Metanephros (tissue), 2 donors: ENCODE measurements around the gene GRSF1. TPM values are rescaled to one million over a fixed set of nuclear protein-coding genes. Genes with fewer than 3 reads are reported as not detected.

Source experiments
- small RNA-seq: library from RNA; depleted of rRNA; stranded (forward); fragments of <200 nt; gene quantifications from one replicate; pipeline ENCODE3, GENCODE V24; 2014; ENCODE audit warnings: low replicate concordance
- total RNA-seq: library from RNA; depleted of rRNA; stranded (reverse); fragments of >200 nt; gene quantifications from one replicate; pipeline ENCODE4 v1.2.3, GENCODE V29; 2014

GRSF1 gene, protein sequence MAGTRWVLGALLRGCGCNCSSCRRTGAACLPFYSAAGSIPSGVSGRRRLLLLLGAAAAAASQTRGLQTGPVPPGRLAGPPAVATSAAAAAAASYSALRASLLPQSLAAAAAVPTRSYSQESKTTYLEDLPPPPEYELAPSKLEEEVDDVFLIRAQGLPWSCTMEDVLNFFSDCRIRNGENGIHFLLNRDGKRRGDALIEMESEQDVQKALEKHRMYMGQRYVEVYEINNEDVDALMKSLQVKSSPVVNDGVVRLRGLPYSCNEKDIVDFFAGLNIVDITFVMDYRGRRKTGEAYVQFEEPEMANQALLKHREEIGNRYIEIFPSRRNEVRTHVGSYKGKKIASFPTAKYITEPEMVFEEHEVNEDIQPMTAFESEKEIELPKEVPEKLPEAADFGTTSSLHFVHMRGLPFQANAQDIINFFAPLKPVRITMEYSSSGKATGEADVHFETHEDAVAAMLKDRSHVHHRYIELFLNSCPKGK
- total RNA-seq = 51.5 TPM

DNA sequence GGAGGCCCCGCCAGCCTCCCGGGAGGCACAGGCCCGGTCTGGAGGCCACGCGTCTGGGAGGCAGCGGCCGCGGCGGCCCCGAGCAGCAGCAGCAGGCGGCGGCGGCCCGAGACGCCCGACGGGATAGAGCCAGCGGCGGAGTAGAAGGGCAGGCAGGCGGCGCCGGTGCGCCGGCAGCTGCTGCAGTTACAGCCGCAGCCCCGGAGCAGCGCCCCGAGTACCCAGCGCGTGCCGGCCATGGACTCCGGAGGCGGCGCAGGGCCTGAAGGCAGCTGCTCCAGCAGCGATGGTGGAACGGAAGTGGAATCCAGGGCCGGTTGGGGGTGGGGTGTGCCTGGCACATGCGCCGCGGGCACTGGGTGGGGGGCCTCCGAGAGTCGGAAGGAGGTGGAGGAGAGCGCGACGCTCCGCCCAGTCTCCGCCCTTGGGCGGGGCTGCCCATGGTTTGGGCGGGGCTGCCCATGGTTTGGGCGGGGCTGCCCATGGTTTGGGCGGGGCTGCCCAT is at the start of gene GRSF1:
Gene GRSF1, minus strand, starts transcription at position 302 of the 505 bp plus-strand sequence. Its CDS starts 63 bp downstream, at position 239.

Small RNA genes within 50 kb of the gene (small RNA-seq; reads per million reads assigned to genes)
- gene RF00026 (not detected), gene RNU6-891P (not detected)

Other genes with a start within 250 kb of the GRSF1 start
- 0.47 TPM for gene AMBN, start 247.6 kb downstream of the GRSF1 start, total RNA-seq
- gene ENAM, start 211.1 kb downstream of the GRSF1 start, total RNA-seq = 4.8 TPM
- gene JCHAIN, start 173.4 kb downstream of the GRSF1 start, total RNA-seq = 5.1 TPM
- gene UTP3, start 151.4 kb downstream of the GRSF1 start, total RNA-seq = 15.3 TPM
- 96.9 TPM for gene RUFY3, start 117.9 kb downstream of the GRSF1 start, total RNA-seq
- gene MOB1B, start 62.5 kb upstream of the GRSF1 start, total RNA-seq = 38.1 TPM
- 23.8 TPM for gene DCK, start 153.8 kb upstream of the GRSF1 start, total RNA-seq